ENCODE data around the gene LRRN2. TPM values are rescaled to one million over a fixed set of nuclear protein-coding genes. Genes with fewer than 3 reads are reported as not detected.

Gene LRRN2
- total and polyA plus RNA-seq, 2 experiments from 2014 or later: 0.74 to 2.6 TPM

GRCh38 chr1:204592246-204592948 is 93.1 kb downstream of the LRRN2 start (continued):
- TF ChIP-seq NANOG (IDR thresholded peaks at IDR 0.05; ENCODE audit: borderline replicate concordance) (no peak), ZNF114 (CRISPR knock-in tag; IDR thresholded peaks at IDR 0.05) (no peak), EZH2phosphoT487 (IDR thresholded peaks at IDR 0.05; ENCODE audit: unreplicated experiment) (no peak), CREB1 (CRISPR knock-in tag; IDR thresholded peaks at IDR 0.05; ENCODE audit: low read depth) (no peak), ZNF331 (CRISPR knock-in tag; IDR thresholded peaks at IDR 0.05; ENCODE audit: low read depth) (no peak), REST (IDR thresholded peaks at IDR 0.05; ENCODE audit: unreplicated experiment) (no peak), POLR2AphosphoS5 (IDR thresholded peaks at IDR 0.05; ENCODE audit: low read depth) (no peak)
- TF ChIP-seq, protein P1, sequence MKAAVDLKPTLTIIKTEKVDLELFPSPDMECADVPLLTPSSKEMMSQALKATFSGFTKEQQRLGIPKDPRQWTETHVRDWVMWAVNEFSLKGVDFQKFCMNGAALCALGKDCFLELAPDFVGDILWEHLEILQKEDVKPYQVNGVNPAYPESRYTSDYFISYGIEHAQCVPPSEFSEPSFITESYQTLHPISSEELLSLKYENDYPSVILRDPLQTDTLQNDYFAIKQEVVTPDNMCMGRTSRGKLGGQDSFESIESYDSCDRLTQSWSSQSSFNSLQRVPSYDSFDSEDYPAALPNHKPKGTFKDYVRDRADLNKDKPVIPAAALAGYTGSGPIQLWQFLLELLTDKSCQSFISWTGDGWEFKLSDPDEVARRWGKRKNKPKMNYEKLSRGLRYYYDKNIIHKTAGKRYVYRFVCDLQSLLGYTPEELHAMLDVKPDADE (IDR thresholded peaks at IDR 0.05): no peak

DNA sequence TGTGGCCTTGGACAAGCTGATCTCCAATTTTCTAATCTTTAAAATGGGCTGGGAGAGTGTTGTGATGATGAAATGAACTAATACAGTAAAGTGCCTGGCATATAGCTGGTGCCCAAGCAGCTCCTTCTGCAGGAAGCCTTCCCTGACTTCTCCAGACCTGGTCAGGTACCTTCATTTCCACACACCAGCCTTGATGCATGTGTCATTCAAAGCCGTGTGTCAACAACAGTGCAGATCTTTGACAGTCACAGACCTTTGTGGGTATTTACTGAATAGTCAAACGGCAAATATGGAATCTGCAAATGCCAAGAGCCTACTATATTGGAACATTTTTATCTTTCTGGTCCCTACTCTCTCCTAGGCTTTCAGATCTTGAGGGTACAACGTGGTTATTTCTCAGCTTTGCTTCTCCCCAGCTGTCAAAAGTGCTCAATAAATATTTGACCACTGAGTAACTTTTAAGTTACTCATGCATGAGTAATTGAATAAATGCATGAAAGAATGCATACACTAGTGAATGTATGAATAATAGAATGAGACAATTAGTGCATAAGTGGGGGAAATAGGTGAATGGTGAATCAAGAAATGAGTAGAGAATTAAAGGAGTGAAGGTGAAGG is 94.0 kb downstream of the LRRN2 start:
- peaks cover 25% of the 10 kb centered on the region for H3K4me1 Mint-ChIP-seq
- DNase-seq (ENCODE audit: low spot score) (no peak), ATAC-seq (no peak)
- no peak overlapping the region for H3K27ac Mint-ChIP-seq
- no peaks in the 10 kb centered on the region for H3K27me3 ChIP-seq (ENCODE audit: insufficient read depth)
- no peaks in the 10 kb centered on the region for H3K79me2 ChIP-seq (replicated peaks; ENCODE audit: insufficient read depth)
- H4K20me1 ChIP-seq (replicated peaks; ENCODE audit: insufficient read depth): no peaks in the 10 kb centered on the region
- peaks cover 4% of the 10 kb centered on the region for H3K27me3 Mint-ChIP-seq (ENCODE audit: insufficient read depth, low read depth, poor library complexity)
- H3K36me3 Mint-ChIP-seq (ENCODE audit: low read depth): no peaks in the 10 kb centered on the region; the same call in 2 of the 3 replicates
- peaks cover 11% of the 10 kb centered on the region; the same call in 1 of the 2 replicates for H3K4me1 ChIP-seq (ENCODE audit: insufficient read depth)
- no peak overlapping the region for H3K27ac ChIP-seq (ENCODE audit: low read depth)
- H3K9me2 ChIP-seq (ENCODE audit: insufficient read depth): peaks cover 4% of the 10 kb centered on the region; the same call in 1 of the 2 replicates
- H3K9me3 Mint-ChIP-seq: no peaks in the 10 kb centered on the region; the same call in 2 of the 3 replicates
- H3F3A ChIP-seq (replicated peaks; ENCODE audit: low read depth): no peaks in the 10 kb centered on the region
- no peak overlapping the region for H3K4me3 Mint-ChIP-seq
- H3K36me3 ChIP-seq (ENCODE audit: insufficient read depth): no peaks in the 10 kb centered on the region
- no peak overlapping the region for H2AFZ ChIP-seq
- no peak overlapping the region for H3K4me2 ChIP-seq
- H3K4me3 ChIP-seq: no peak overlapping the region
- TF ChIP-seq, protein P1 (IDR thresholded peaks at IDR 0.05): no peak
- TF ChIP-seq ZNF114 (CRISPR knock-in tag; IDR thresholded peaks at IDR 0.05): no peak
- no peak for TF ChIP-seq CTCF (conservative IDR thresholded peaks at IDR 0.05; ENCODE audit: low read depth in 2 of 2)
- no peak for TF ChIP-seq REST (IDR thresholded peaks at IDR 0.05; ENCODE audit: unreplicated experiment)
- no peak for TF ChIP-seq POLR2AphosphoS5 (IDR thresholded peaks at IDR 0.05; ENCODE audit: low read depth)
- no peak for TF ChIP-seq STAT1 (IDR thresholded peaks at IDR 0.05; ENCODE audit: unreplicated experiment)
- TF ChIP-seq NANOG (IDR thresholded peaks at IDR 0.05; ENCODE audit: borderline replicate concordance): no peak
- no peak for TF ChIP-seq EZH2phosphoT487 (IDR thresholded peaks at IDR 0.05; ENCODE audit: unreplicated experiment)
- no peak for TF ChIP-seq ZNF331 (CRISPR knock-in tag; IDR thresholded peaks at IDR 0.05; ENCODE audit: low read depth)
- TF ChIP-seq CREB1 (CRISPR knock-in tag; IDR thresholded peaks at IDR 0.05; ENCODE audit: low read depth): no peak
- TF ChIP-seq EZH2 (IDR thresholded peaks at IDR 0.05; ENCODE audit: low read depth, unreplicated experiment): no peak

Data from GM23338 (cell line).